Epithelial cell of umbilical artery (primary cell): ENCODE results near the gene OR1S2. TPM values are rescaled to one million over a fixed set of nuclear protein-coding genes. Genes with fewer than 3 reads are reported as not detected.

Experiments
- total RNA-seq: library from RNA; depleted of rRNA; stranded (reverse); fragments of >200 nt; gene quantifications from 2 replicates; pipeline ENCODE4 v1.2.3, GENCODE V29; 2014

OR1S2 gene
- not detected in 2 replicates for total RNA-seq

GRCh38 chr11:58204042-58204441 lies at the start of gene OR1S2:
OR1S2 (minus strand) TSS chr11:58204142; CDS start chr11:58204142, 0 bp downstream.

GRCh38 chr11:58212420-58212819 lies 8.5 kb upstream of the OR1S2 start, which contains the start of gene OR1S1:
OR1S1 (plus strand) TSS chr11:58212720.

GRCh38 chr11:58188770-58189169 lies 15.2 kb downstream of the OR1S2 start, which contains the start of gene OR9Q2:
OR9Q2 (plus strand) TSS chr11:58189070; CDS start chr11:58190491, 1,421 bp downstream.

Other genes with a start within 250 kb of the OR1S2 start
- not detected in 2 replicates for gene OR9Q1, start 180.3 kb downstream of the OR1S2 start, total RNA-seq
- not detected in 2 replicates for gene OR6Q1, start 173.2 kb downstream of the OR1S2 start, total RNA-seq
- not detected in 2 replicates for gene OR9I1, start 78.6 kb downstream of the OR1S2 start, total RNA-seq
- not detected in 2 replicates for gene OR9Q2, start 15.1 kb downstream of the OR1S2 start, total RNA-seq
- not detected in 2 replicates for gene OR1S1, start 8.6 kb upstream of the OR1S2 start, total RNA-seq
- gene OR10Q1, start 24.8 kb upstream of the OR1S2 start, total RNA-seq: not detected in 2 replicates
- not detected in 2 replicates for gene OR10W1, start 64.1 kb upstream of the OR1S2 start, total RNA-seq
- not detected in 2 replicates for gene OR5B17, start 154.9 kb upstream of the OR1S2 start, total RNA-seq
- gene OR5B3, start 202.7 kb upstream of the OR1S2 start, total RNA-seq: not detected in 2 replicates
- not detected in 2 replicates for gene OR5B2, start 224.0 kb upstream of the OR1S2 start, total RNA-seq
- not detected in 2 replicates for gene OR5B12, start 238.1 kb upstream of the OR1S2 start, total RNA-seq